Activated CD8-positive, alpha-beta memory T cell treated with anti-CD3 and anti-CD28 coated beads, Interleukin-2, amount 50 U/mL, for 24 hours (primary cell): Measurements from ENCODE around the gene ZBTB22.
"Not testable (repeated sequence)": the region's sequence is repeated elsewhere in the genome, so short reads cannot be mapped to it uniquely, and the experiment has no call there.

Experiments
- DNase-seq: peaks from one replicate; pipeline ENCODE4 v3.0.0-alpha.2; 2020; ENCODE audit errors: extremely low read depth

The ZBTB22 gene

GRCh38 chr6:33301877-33302276, 15.7 kb downstream of the ZBTB22 start:
- DNase-seq = no peak

GRCh38 chr6:33299237-33299944, 18.2 kb downstream of the ZBTB22 start:
- peak; percentile 84 for DNase-seq

GRCh38 chr6:33298773-33299236, 18.7 kb downstream of the ZBTB22 start, which contains the start of gene RGL2:
RGL2 (minus strand) TSS chr6:33298942; CDS start chr6:33298610, 332 bp downstream.
- DNase-seq = no peak

- no peak for DNase-seq
These were observed 19.4 kb downstream of the ZBTB22 start for GRCh38 chr6:33297956-33298772.

GRCh38 chr6:33297406-33297955, 20.1 kb downstream of the ZBTB22 start:
- no peak for DNase-seq

- DNase-seq = no peak
These were observed 20.6 kb downstream of the ZBTB22 start for GRCh38 chr6:33296797-33297405.

GRCh38 chr6:33295621-33296369, 21.7 kb downstream of the ZBTB22 start:
- DNase-seq = no peak

GRCh38 chr6:33294086-33294823, 23.3 kb downstream of the ZBTB22 start:
- DNase-seq = no peak

GRCh38 chr6:33292996-33293682, 24.4 kb downstream of the ZBTB22 start:
- DNase-seq = no peak

- no peak for DNase-seq
These were observed 27.1 kb downstream of the ZBTB22 start for GRCh38 chr6:33290459-33290858.

- no peak for DNase-seq
These were observed 27.7 kb downstream of the ZBTB22 start for GRCh38 chr6:33289784-33290315.

- peak; percentile 63 for DNase-seq
These were observed 28.4 kb downstream of the ZBTB22 start, which contains the start of the genes PFDN6 and WDR46 for GRCh38 chr6:33288921-33289783. PFDN6 (plus strand) TSS chr6:33289601; CDS start chr6:33289857, 256 bp downstream. WDR46 (minus strand) TSS chr6:33289239; CDS start chr6:33289170, 69 bp downstream.

GRCh38 chr6:33288141-33288920, 29.2 kb downstream of the ZBTB22 start:
- no peak for DNase-seq

- DNase-seq = no peak
These were observed 30.3 kb downstream of the ZBTB22 start for GRCh38 chr6:33286946-33287914.

GRCh38 chr6:33285214-33285613, 32.3 kb downstream of the ZBTB22 start:
- not testable (repeated sequence) for DNase-seq

- no peak for DNase-seq
These were observed 37.0 kb downstream of the ZBTB22 start for GRCh38 chr6:33280539-33280938.
